Omental fat pad (tissue), 4 donors: ENCODE data around the gene MEGF6. TPM values are rescaled to one million over a fixed set of nuclear protein-coding genes. Genes with fewer than 3 reads are reported as not detected.

Experiments
- ATAC-seq: fragments of 150-250 bp; one replicate; pipeline ENCODE4 v1.9.1; 2016; ENCODE audit warnings: mild to moderate bottlenecking, moderate library complexity; ENCODE audit not compliant: low FRiP score
- DNase-seq: peaks from one replicate; pipeline ENCODE4 v3.0.0-alpha.2; 2019; ENCODE audit warnings: low spot score
- CTCF ChIP-seq, 3 donors: fragments of 450-650 bp; IDR thresholded peaks; one replicate each; pipeline ENCODE4 v1.5.1; 2016 to 2017; ENCODE audit warnings: antibody characterized with exemption in 3 of 3, mild to moderate bottlenecking in 3 of 3, moderate library complexity in 2 of 3
- total RNA-seq, 4 donors: library from RNA; depleted of rRNA; stranded (reverse); fragments of >200 nt; gene quantifications; one replicate each; pipeline ENCODE4 v1.1.0, GENCODE V29; 2016

The MEGF6 gene
- total RNA-seq, 4 donors from 2014 or later = 13.2 to 60.1 (median 21.9) TPM

DNA sequence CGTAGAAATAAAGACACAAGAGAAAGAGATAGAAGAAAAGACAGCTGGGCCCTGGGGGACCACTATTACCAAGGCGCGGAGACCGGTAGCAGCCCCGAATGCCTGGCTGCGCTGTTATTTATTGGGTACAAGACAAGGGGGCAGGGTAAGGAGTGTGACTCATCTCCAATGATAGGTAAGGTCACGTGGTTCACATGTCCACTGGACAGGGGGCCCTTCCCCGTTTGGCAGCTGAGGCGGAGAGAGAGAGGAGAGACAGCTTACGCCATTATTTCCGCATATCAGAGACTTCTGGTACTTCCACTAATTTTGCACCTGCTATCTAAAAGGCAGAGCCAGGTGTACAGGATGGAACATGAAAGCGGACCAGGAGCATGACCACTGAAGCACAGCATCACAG is 9.4 kb upstream of the MEGF6 start:
- TF ChIP-seq CTCF (IDR thresholded peaks at IDR 0.05) = no peak

DNA sequence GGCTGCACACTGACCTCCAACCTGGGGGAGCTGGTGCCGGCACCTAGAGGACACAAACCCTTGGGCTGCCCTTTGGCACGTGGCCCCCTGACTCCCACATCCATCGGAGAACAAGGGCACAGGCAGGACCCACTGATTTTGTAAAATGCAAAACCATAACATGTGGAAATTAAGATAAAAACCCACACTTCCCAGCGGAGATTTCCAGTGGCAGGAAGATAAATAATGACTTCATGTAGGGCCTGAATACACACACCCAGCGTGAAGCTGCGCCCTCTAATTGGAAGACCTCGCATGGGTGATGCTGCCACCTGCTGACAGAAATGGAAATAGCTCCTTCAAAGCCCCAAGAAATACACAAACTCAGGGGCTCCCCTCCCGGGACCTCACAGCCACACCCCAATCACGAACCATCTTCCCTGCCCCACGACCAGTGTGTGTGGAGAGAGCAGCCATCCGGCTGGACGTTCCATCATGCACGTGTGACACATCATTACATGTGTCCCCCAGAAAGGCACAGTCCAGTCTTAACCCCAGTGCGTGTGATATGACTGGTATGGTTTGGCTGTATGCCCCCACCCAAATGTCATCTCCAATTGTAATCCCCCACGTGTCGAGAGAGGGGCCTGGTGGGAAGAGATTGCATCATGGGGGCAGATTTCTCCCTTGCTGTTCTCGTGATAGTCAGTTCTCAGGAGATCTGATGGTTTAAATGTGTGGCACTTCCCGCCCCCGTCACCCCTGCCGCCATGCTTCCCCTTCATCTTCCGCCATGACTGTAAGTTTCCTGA is 7.8 kb upstream of the MEGF6 start:
- ATAC-seq (peak; percentile 76), DNase-seq (peak; percentile 82)

More for the DNA sequence above, 9.4 kb upstream of the MEGF6 start:
- DNase-seq (no peak), ATAC-seq (no peak)

GRCh38 chr1:3618531-3618880 is 7.2 kb upstream of the MEGF6 start:
- DNase-seq (no peak), ATAC-seq (no peak)
- TF ChIP-seq CTCF (IDR thresholded peaks at IDR 0.05) = no peak

More for the DNA sequence above, 7.8 kb upstream of the MEGF6 start:
- TF ChIP-seq CTCF (IDR thresholded peaks at IDR 0.05) = peak in 2 of 3 donors; percentile 52 to 58

- no peak for TF ChIP-seq CTCF (IDR thresholded peaks at IDR 0.05)
- ATAC-seq (no peak), DNase-seq (no peak)
These were observed 6.6 kb upstream of the MEGF6 start for GRCh38 chr1:3617806-3618345.

- TF ChIP-seq CTCF (IDR thresholded peaks at IDR 0.05) = no peak
- ATAC-seq (no peak), DNase-seq (no peak)
These were observed 5.6 kb upstream of the MEGF6 start for GRCh38 chr1:3616861-3617260.

DNA sequence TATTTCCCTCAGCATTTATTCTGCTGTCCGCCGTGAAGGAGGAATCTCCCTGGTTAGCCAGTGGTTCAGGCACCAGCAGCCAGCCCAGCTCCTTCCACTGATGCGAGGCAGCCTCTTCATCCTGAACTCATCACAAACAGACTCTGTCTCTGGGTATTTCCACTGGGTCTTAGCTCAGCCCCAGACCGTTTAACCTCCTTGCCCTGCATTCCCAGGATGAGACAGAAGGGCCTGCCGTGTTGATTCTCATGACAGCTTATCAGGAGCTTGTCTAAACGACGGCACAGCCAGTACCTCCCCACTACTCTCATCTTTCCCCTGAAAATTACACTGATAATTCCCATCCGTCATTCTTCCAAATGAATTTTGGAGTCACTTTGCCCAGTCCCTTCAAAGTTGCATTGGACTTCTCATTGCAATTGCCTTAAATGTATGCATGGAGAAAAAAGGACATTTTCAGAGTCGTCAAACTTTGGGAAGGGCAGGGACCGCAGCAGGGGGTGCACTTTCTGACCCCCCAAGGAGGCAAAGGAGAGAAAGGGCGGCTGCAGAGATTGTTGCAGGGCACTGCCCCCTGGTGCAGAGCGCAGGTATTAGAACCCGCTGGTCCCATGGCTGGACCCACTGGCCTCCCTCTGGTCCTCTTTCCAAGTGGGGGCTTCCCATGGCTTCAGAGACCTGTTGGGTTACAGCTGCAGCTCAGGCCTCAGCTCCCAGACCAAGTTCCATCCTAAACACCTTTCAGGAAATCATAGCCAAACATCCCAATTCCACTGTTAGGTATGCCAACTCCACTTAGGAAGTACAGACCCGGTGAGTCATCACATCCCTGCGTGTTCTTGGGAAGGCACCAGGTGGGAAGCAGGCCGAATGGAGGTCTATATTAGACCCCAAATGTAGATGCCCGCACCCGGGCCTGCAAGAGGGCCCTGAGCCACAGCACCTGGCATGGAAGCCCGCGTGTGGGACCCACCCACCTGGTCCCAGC is 3.7 kb upstream of the MEGF6 start:
- TF ChIP-seq CTCF (IDR thresholded peaks at IDR 0.05) = no peak
- DNase-seq (no peak), ATAC-seq (no peak)
